Activated T-cell treated with anti-CD3 and anti-CD28 coated beads for 4 hours (primary cell): ENCODE measurements around the gene PRPH.
"Not testable (repeated sequence)": the region's sequence is repeated elsewhere in the genome, so short reads cannot be mapped to it uniquely, and the experiment has no call there.

Source experiments
- DNase-seq: peaks from one replicate; pipeline ENCODE4 v3.0.0-alpha.2; 2020

PRPH gene

GRCh38 chr12:49301760-49302159, 6.8 kb downstream of the PRPH start:
- DNase-seq, result no peak

GRCh38 chr12:49304161-49304560, 9.2 kb downstream of the PRPH start:
- no peak for DNase-seq

- no peak for DNase-seq
Measured at GRCh38 chr12:49305762-49306510, 11.0 kb downstream of the PRPH start.

GRCh38 chr12:49309386-49309785, 14.4 kb downstream of the PRPH start:
- DNase-seq, result no peak

GRCh38 chr12:49310451-49311000, 15.6 kb downstream of the PRPH start:
- DNase-seq, result not testable (repeated sequence)

GRCh38 chr12:49314811-49315210, 19.9 kb downstream of the PRPH start:
- DNase-seq, result no peak

GRCh38 chr12:49317118-49317517, 22.2 kb downstream of the PRPH start:
- DNase-seq, result not testable (repeated sequence)

GRCh38 chr12:49320411-49321103, 25.6 kb downstream of the PRPH start:
- not testable (repeated sequence) for DNase-seq

GRCh38 chr12:49322367-49322707, 27.4 kb downstream of the PRPH start:
- no peak for DNase-seq

- DNase-seq, result peak; percentile 94
Measured at GRCh38 chr12:49322708-49323523, 28.0 kb downstream of the PRPH start, which contains the start of gene TROAP. Gene TROAP (plus strand): TSS chr12:49323255. CDS start chr12:49323609, 354 bp downstream.

- no peak for DNase-seq
Measured at GRCh38 chr12:49323524-49324097, 28.7 kb downstream of the PRPH start.

- DNase-seq, result no peak
Measured at GRCh38 chr12:49325606-49326005, 30.7 kb downstream of the PRPH start.

GRCh38 chr12:49327368-49327767, 32.4 kb downstream of the PRPH start:
- no peak for DNase-seq

- no peak for DNase-seq
Measured at GRCh38 chr12:49327887-49328286, 32.9 kb downstream of the PRPH start.

- no peak for DNase-seq
Measured at GRCh38 chr12:49328816-49329215, 33.9 kb downstream of the PRPH start.

- no peak for DNase-seq
Measured at GRCh38 chr12:49330032-49330619, 35.2 kb downstream of the PRPH start.

- no peak for DNase-seq
Measured at GRCh38 chr12:49330631-49331379, 35.9 kb downstream of the PRPH start.

- no peak for DNase-seq
Measured at GRCh38 chr12:49331380-49332222, 36.7 kb downstream of the PRPH start.

GRCh38 chr12:49332441-49332861, 37.5 kb downstream of the PRPH start:
- no peak for DNase-seq

GRCh38 chr12:49332891-49333371, 38.0 kb downstream of the PRPH start:
- no peak for DNase-seq

GRCh38 chr12:49333778-49334177, 38.8 kb downstream of the PRPH start:
- DNase-seq, result not testable (repeated sequence)
